Calu3 (cell line): ENCODE measurements around the gene GGCT. TPM values are rescaled to one million over a fixed set of nuclear protein-coding genes. Genes with fewer than 3 reads are reported as not detected.
A peak's percentile ranks its signal among the peaks of the same experiment; 100 is the strongest.

ENCODE experiments used
- BruUV-seq: library from RNA; stranded (reverse); fragments of 400-500 nt; replicated peaks from 2 replicates; lab custom pipeline; 2021; lab: Mats Ljungman, UMichigan
- CTCF ChIA-PET: fragments of 300-600 bp; sonication (Branson Sonifier 250); formaldehyde crosslinking; loops from one replicate; lab custom pipeline; 2022; ENCODE audit warnings: antibody characterized with exemption; lab: Charles Lee
- DNase-seq: peaks from one replicate; pipeline ENCODE4 v3.0.0; 2022
- H3K27ac Mint-ChIP-seq: one replicate; pipeline ENCODE4 v1.8.0; 2022; ENCODE audit warnings: mixed read lengths; ENCODE audit not compliant: unreplicated experiment
- H3K27me3 Mint-ChIP-seq: one replicate; pipeline ENCODE4 v1.8.0; 2022; ENCODE audit warnings: mixed read lengths; ENCODE audit not compliant: unreplicated experiment
- H3K36me3 Mint-ChIP-seq: one replicate; pipeline ENCODE4 v1.8.0; 2022; ENCODE audit warnings: mild to moderate bottlenecking, moderate library complexity, mixed read lengths; ENCODE audit not compliant: insufficient read depth, unreplicated experiment
- H3K4me1 Mint-ChIP-seq: one replicate; pipeline ENCODE4 v1.8.0; 2022; ENCODE audit warnings: mild to moderate bottlenecking, low read depth, mixed read lengths; ENCODE audit not compliant: unreplicated experiment
- H3K4me3 Mint-ChIP-seq: one replicate; pipeline ENCODE4 v1.8.0; 2022; ENCODE audit warnings: mild to moderate bottlenecking, low read depth, moderate library complexity, mixed read lengths; ENCODE audit not compliant: unreplicated experiment
- H3K9me3 Mint-ChIP-seq: one replicate; pipeline ENCODE4 v1.8.0; 2022; ENCODE audit warnings: low read depth, mixed read lengths; ENCODE audit not compliant: unreplicated experiment
- CTCF ChIP-seq: fragments of 200-600 bp; IDR thresholded peaks from one replicate; pipeline ENCODE4 v1.8.0; 2022; ENCODE audit warnings: antibody characterized with exemption; ENCODE audit not compliant: unreplicated experiment
- intact Hi-C: fragments of 100-400 bp; cut with micrococcal nuclease; formaldehyde crosslinking; loops from one replicate; pipeline ENCODE4 v1.10.0; 2022; ENCODE audit not compliant: unreplicated experiment
- total RNA-seq: library from RNA; stranded (reverse); gene quantifications from 2 replicates; pipeline ENCODE4 v1.2.3, GENCODE V29; 2022

Gene GGCT
- total RNA-seq, 1 experiment from 2014 or later, result 90.6 TPM

DNA sequence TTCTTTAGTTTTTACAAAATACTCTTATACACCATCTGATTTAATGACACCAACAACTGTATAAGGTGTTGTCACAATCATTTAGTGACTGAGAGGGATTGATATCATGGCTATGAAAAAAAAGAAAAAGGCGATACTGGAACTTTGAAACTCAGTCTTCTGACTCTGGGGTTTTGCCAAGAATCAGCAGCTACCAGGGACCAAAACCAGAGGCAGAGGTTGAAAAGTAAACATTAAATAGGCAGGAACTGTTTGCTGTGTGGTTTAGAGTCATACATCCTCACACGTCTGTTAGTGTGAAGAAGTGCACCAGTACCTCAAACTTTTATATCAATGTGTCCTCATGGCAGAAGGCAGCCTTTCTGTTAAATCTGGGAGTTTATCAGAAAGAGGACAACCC is 19.9 kb upstream of the GGCT start:
- no peak overlapping the region for H3K4me3 Mint-ChIP-seq
- H3K36me3 Mint-ChIP-seq, result peaks cover 6% of the 10 kb centered on the region
- DNase-seq, result no peak
- H3K27ac Mint-ChIP-seq, result no peak overlapping the region
- BruUV-seq, result no TSS peak
- intact Hi-C loops, result no loop called here
- CTCF ChIA-PET, result interaction anchor here (1.0 kb wide), 1 partner anchor 40 kb away, joined by 3 read pairs; no protein-coding TSS in a partner anchor
- H3K4me1 Mint-ChIP-seq, result peaks cover 42% of the 10 kb centered on the region
- H3K27me3 Mint-ChIP-seq, result no peaks in the 10 kb centered on the region
- H3K9me3 Mint-ChIP-seq, result no peaks in the 10 kb centered on the region
- TF ChIP-seq CTCF, result no peak

DNA sequence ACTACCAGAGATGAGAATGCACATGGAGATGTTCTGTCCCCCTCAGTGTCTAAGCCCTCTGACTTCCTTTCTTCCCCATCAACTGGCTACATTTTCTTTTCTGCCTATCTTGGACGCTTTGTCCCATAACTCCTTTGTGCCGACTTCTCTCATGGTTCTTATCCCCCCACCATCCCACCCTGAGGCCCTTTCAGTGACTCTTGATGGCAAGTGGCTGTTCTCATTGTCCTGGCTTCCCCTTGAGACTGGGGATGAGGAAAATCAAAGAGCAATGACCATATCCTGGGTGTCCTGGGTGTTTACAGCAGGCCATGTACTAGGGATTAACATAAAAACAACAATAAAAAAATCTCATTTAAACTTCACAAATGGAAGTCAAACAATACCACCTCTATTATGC is 18.8 kb upstream of the GGCT start:
- CTCF ChIA-PET, result interaction anchor here (1.0 kb wide), 1 partner anchor 41 kb away, joined by 3 read pairs; no protein-coding TSS in a partner anchor
- DNase-seq, result no peak
- no TSS peak for BruUV-seq
- intact Hi-C loops, result no loop called here
- H3K9me3 Mint-ChIP-seq, result no peaks in the 10 kb centered on the region
- H3K4me1 Mint-ChIP-seq, result peaks cover 42% of the 10 kb centered on the region
- no peak overlapping the region for H3K4me3 Mint-ChIP-seq
- peaks cover 6% of the 10 kb centered on the region for H3K36me3 Mint-ChIP-seq
- no peaks in the 10 kb centered on the region for H3K27me3 Mint-ChIP-seq
- no peak overlapping the region for H3K27ac Mint-ChIP-seq
- no peak for TF ChIP-seq CTCF

DNA sequence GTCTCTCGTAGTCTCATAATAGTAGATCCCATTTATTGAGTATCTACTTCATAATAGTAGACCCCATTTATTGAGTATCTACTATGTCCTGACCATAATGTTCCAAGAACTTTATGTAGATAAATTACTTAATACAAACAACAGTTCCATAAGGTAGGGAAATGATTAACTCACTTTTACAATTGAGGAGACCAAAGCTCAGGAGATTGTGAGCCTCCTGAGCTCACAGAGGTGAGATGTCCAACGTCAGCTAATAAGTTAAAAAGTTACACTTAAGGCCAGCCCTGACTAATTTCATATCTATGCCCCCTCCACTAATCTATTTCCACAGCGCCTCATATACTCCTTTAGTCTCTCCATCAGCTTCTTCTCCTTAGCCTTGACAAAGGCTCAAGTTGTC is 17.5 kb upstream of the GGCT start:
- H3K27me3 Mint-ChIP-seq, result no peaks in the 10 kb centered on the region
- H3K4me3 Mint-ChIP-seq, result no peak overlapping the region
- BruUV-seq, result no TSS peak
- CTCF ChIA-PET, result interaction anchor here (1.9 kb wide), 1 partner anchor 29 kb away, joined by 6 read pairs; no protein-coding TSS in a partner anchor
- TF ChIP-seq CTCF, result no peak
- intact Hi-C loops, result no loop called here
- H3K4me1 Mint-ChIP-seq, result peaks cover 42% of the 10 kb centered on the region
- no peaks in the 10 kb centered on the region for H3K9me3 Mint-ChIP-seq
- no peak for DNase-seq
- no peak overlapping the region for H3K27ac Mint-ChIP-seq
- H3K36me3 Mint-ChIP-seq, result peaks cover 6% of the 10 kb centered on the region

- peak overlapping the region; percentile 61 for H3K27ac Mint-ChIP-seq
These were observed 16.9 kb upstream of the GGCT start for GRCh38 chr7:30521532-30521931.

More at GRCh38 chr7:30521532-30521931, 16.9 kb upstream of the GGCT start:
- peaks cover 42% of the 10 kb centered on the region for H3K4me1 Mint-ChIP-seq
- intact Hi-C loops, result no loop called here
- BruUV-seq, result no TSS peak
- CTCF ChIA-PET, result interaction anchor here (0.6 to 1.9 kb wide), 3 partner anchors 30 to 237 kb away, joined by 3 to 8 read pairs (median 6); partner anchors contain the start of gene ZNRF2
- TF ChIP-seq CTCF, result no peak
- H3K27me3 Mint-ChIP-seq, result no peaks in the 10 kb centered on the region
- peaks cover 6% of the 10 kb centered on the region for H3K36me3 Mint-ChIP-seq
- H3K9me3 Mint-ChIP-seq, result no peaks in the 10 kb centered on the region
- H3K4me3 Mint-ChIP-seq, result no peak overlapping the region
- no peak for DNase-seq
